Fibroblast of skin of right quadriceps (primary cell): ENCODE measurements around the gene ETS1.
A peak's percentile ranks its signal among the peaks of the same experiment; 100 is the strongest.
"Not testable (repeated sequence)": the region's sequence is repeated elsewhere in the genome, so short reads cannot be mapped to it uniquely, and the experiment has no call there.

ENCODE experiments used
- DNase-seq: peaks from one replicate; pipeline ENCODE4 v3.0.0-alpha.2; 2013

Gene ETS1

DNA sequence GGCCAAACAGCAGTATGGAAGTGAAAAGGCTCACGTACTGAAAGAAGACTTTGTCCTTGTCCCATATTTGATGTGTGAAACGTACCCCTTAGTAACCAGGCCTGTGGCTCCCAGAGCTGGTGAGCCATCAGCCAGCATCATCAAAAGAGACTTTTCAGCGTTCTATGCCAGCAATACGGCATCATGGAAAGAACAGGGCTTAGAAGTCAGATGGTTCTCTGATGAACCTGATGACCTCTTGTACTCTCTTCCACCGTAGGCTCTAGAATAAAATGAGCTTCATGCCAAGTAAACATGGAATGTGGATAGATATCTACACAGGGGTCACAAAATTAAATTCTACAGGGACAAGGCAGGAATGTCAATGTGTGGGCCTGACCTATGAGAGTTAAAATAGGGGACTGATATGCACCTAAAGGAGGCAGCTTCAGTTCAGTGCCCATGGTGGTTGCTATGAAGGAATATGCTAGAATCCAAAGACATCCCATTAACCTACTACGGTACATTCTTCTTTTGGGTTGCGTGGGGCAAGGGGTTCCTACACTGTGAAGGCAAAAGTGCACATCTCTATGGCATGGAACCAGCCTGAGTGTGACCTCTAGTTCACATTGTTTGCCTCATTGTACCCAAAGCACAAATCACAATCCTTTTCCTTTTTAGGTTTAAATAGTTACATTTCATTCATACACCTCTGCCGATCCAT lies 130.6 kb downstream of the ETS1 start:
- no peak for DNase-seq

GRCh38 chr11:128455766-128456165 lies 131.6 kb downstream of the ETS1 start:
- DNase-seq = no peak

DNA sequence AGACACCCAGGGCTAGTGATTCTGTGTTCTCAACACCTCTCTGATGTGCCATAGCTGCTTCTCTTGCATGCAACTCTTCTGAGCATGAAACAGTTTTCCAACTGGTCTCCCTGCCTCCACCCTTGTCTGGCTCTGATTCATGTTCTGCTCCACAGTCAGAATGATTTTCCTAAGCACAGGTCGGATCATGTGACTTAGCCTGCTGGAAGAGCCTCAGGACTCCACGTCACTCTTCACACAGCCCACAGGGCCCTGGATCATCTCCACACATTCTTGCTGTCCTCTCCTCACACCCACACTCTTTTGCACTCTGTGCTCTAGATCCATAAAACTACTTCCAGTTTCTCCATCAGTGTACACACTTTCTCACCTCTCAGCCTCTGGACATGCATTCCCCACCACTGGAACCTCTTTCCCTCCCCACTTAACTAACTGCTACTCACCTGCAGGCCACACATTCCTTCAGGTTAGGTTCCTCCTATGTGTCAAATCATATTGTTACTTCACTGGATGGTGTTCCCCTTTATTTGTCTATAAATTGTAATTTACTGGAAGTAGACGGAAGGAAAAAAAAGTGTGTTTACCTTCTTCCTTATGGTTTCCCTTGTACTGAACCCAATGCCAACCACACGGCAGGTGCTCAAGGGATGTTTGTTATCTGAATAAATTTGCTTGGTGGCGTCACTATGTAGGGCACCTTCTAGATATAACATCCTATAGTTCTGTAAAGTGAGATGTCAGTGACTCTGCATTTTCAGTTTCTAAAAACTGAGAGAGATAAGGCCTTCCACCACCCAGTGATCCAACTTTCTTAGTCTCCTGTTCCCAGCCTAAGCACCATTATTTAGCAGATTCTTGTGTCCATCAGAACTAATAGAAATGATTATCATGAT lies 133.7 kb downstream of the ETS1 start:
- peak; percentile 93 for DNase-seq

- DNase-seq = no peak
Observed at GRCh38 chr11:128451652-128452470, 135.5 kb downstream of the ETS1 start.

DNA sequence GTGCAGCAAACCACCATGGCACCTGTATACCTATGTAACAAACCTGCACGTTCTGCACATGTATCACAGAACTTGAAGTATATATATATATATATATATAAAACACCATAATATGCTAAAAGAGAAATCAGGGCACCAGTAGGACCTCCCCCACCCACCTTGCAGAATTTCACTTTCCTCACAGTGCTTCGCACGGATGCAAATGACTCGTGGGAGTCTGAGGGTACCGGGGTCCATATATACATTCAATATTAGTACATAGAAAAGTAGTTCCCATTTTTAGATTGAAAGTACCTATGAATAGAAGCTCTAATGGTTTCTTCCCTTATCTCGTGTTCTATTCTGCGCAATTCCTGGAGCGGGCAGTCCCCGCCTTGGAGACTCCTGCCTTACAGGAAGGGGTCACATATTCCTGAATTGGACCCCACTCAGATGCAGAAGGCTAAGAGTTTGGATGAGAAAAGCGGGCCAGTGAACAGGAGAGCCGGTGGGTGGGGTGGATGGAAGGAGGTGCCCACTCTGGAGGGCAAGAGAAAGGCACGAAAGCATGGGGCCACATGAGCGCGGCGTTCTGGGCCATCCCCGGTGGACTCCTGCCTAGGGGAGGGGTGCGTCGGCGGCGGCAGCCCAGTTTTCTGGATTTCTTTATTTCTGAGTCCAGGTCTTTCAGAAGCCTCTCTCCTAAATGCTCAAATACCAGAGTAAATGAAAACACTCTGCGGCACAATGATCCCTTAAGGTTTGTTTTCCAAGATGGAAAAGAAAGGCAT lies 136.3 kb downstream of the ETS1 start:
- no peak for DNase-seq

DNA sequence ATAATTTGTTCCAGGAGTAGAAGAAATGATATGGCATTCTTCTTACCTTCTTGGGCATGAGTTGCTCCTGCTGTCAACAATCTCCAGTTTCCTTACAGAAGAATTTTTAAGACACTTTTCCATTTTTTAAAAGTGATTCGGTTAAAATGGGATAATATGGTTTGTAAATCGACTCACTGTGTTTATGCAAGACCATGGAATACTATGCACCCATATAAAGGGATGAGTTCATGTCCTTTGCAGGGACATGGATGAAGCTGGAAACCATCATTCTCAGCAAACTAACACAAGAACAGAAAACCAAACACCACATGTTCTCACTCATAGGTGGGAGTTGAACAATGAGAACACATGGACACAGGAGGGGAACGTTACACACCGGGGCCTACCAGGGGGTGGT lies 136.9 kb downstream of the ETS1 start:
- DNase-seq = not testable (repeated sequence)

DNA sequence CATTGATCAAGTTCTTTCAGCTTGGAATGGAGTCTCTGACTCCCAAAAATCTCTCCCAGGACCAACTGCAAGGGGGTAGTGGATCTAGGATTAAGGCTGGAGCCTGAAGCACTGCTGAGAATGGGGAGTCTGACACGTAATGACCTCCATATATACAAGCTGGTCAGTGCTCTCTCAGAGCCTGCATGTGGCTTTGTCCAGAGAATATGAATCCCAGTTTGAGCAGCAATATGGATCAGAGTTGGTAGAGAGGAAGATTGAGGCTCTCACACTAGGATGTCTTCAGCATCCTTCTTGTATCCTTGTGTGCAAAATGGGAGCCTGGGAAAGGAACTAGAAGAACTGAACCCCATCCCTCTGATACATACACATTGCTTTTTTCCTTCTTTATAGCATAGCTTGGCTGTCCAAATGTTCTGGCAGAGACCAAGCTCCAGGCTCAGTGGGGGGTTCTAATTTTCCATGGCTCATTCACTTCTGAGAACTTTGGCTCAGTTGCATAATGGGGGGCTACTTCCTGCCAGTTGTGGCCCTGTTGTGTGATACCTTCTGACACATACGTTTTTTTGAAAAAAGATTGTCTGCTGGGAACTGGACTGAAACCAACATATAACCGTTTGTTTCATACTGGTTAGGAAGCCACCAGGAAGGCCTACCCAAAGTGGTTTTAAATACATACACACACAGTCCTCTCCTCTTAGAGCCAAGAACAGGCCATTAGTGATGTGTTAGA lies 138.2 kb downstream of the ETS1 start:
- peak; percentile 40 for DNase-seq

- DNase-seq = peak; percentile 49
Observed at GRCh38 chr11:128448200-128448886, 139.0 kb downstream of the ETS1 start.

GRCh38 chr11:128447233-128447632 lies 140.1 kb downstream of the ETS1 start:
- DNase-seq = no peak

DNA sequence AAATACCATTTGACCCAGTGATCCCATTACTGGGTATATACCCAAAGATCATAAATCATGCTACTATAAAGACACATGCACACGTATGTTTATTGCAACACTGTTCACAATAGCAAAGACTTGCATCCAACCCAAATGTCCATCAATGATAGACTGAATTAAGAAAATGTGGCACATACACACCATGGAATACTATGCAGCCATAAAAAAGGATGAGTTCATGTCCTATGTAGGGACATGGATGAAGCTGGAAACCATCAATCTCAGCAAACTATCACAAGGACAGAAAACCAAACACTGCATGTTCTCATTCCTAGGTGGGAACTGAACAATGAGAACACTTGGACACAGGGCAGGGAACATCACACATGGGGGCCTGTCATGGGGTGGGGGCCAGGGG lies 141.4 kb downstream of the ETS1 start:
- DNase-seq = not testable (repeated sequence)

- DNase-seq = peak; percentile 44
Observed at GRCh38 chr11:128437136-128437535, 150.2 kb downstream of the ETS1 start.

GRCh38 chr11:128434818-128435217 lies 152.5 kb downstream of the ETS1 start:
- DNase-seq = no peak

- no peak for DNase-seq
Observed at GRCh38 chr11:128434411-128434810, 152.9 kb downstream of the ETS1 start.

DNA sequence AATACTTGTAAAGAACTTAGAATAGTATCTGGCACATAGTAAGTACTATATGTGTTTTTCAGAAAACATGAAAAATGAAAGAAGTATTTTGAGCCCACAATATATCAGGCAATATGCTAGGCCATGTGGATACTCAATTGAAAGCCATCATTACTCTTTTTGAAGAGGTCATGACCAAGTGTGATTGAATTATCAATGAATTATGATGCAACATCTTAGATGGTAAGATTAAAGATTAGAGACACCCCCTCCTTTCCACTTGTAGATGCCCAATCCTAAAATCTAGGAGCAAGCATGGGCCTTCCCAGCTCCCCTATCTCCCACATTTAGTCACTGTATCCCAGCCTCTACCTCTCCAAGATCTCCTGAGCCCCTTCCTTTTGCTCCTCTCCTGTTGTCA lies 154.4 kb downstream of the ETS1 start:
- no peak for DNase-seq

DNA sequence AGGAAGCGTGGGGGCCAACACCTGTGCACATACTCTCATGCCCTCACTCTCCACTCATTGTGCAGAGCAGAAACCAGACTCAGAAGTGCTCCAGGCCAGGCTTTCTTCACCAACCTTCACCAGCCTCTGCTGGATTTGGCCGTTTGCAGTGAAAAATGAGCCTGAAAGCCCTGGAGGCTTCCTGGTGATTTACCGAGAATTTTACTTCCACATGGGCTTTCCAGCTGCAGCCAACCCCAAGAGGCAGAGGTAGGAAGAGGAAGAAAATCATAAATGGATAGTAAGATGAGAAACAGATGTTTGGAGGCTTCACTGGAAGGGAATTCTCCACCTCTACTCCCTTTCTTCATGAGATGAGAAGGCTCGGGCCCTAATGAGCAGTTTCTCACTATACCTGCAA lies 155.4 kb downstream of the ETS1 start:
- no peak for DNase-seq

DNA sequence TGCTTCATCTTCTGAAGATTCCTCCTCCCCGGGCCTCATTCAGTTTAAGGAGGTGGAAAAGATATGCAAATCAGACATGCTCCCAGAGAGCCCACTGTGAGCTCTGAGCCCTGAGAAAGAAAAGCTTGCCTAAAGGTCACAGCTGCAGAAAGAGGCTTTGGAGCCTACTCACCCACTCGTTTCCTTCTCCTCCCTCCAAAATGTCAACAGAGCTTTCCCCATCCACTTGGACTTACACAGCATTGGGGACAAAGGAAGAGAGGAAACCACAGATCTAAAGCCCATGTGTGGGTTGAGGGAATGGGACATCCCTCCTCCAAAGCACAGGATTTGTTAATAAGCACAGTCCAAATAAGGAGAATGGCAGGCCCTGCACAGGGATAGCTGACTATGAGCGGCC lies 158.4 kb downstream of the ETS1 start:
- no peak for DNase-seq

- DNase-seq = peak; percentile 25
Observed at GRCh38 chr11:128424851-128425285, 162.5 kb downstream of the ETS1 start.

GRCh38 chr11:128424271-128424711 lies 163.1 kb downstream of the ETS1 start:
- DNase-seq = no peak

GRCh38 chr11:128422576-128423370 lies 164.6 kb downstream of the ETS1 start:
- DNase-seq = no peak
